Erythroblast (primary cell): ENCODE data around the gene NPAS2.

Experiments
- GATA1 ChIP-seq: IDR thresholded peaks from 2 replicates; pipeline ENCODE4 v1.6.1; 2011; ENCODE audit warnings: low read depth, mild to moderate bottlenecking, control low read depth, low read length, moderate library complexity
- POLR2A ChIP-seq: IDR thresholded peaks from 2 replicates; pipeline ENCODE4 v1.6.1; 2011; ENCODE audit warnings: mild to moderate bottlenecking, low read length

GRCh38 chr2:100935372-100935752 lies 115.4 kb downstream of the NPAS2 start:
- TF ChIP-seq POLR2A (no peak), GATA1 (no peak)
